Lower leg skin (tissue), 3 donors: ENCODE data around the gene CCL26.

Experiments used
- CTCF ChIP-seq, 3 donors: fragments of 450-650 bp; IDR thresholded peaks; one replicate each; pipeline ENCODE4 v1.5.1; 2016; ENCODE audit warnings: antibody characterized with exemption in 3 of 3, mild to moderate bottlenecking in 3 of 3, moderate library complexity in 2 of 3
- POLR2A ChIP-seq, 2 donors: fragments of 450-650 bp; IDR thresholded peaks; one replicate each; pipeline ENCODE4 v1.6.1; 2016 to 2017; ENCODE audit warnings: antibody characterized with exemption in 2 of 2, mild to moderate bottlenecking in 1 of 2, moderate library complexity in 1 of 2

- TF ChIP-seq CTCF (IDR thresholded peaks at IDR 0.05) (no peak), POLR2A (IDR thresholded peaks at IDR 0.05) (no peak)
Measured at GRCh38 chr7:75772081-75773077, at the start of gene CCL26.
